ENCODE results near the gene MOV10L1.

DNA sequence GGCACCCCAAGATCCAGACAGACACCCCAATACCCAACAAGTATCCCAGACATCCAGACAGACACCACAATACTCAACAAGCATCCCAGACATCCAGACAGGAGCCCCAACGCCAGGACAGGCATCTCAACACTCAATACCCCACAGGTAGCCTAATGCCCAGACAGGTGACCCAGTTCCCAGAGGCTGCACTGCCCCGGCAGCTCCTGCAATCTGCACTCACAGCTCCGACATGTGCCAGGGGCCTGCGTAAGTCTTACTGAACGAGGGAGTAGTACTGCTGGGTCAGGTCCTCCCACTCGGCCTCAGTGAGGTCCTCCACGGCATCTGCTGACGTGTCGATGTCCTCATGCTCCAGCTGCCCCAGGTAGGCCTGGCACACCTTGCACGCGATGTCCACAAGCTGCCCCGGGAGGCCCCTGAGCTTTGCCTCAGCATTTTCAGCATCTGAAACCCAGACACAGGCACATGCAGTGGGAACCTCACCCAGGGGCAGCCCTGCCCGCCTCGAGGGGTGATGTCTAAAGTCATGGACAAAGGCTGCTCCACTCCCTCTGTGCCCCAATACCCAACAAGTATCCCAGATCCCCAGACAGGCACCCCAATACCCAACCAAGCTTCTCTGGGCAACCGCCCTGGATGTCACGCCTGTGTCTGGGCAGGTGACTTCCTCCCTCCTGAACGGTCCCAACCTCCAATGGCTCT is 48.3 kb upstream of the MOV10L1 start:
- TF ChIP-seq, protein P1, sequence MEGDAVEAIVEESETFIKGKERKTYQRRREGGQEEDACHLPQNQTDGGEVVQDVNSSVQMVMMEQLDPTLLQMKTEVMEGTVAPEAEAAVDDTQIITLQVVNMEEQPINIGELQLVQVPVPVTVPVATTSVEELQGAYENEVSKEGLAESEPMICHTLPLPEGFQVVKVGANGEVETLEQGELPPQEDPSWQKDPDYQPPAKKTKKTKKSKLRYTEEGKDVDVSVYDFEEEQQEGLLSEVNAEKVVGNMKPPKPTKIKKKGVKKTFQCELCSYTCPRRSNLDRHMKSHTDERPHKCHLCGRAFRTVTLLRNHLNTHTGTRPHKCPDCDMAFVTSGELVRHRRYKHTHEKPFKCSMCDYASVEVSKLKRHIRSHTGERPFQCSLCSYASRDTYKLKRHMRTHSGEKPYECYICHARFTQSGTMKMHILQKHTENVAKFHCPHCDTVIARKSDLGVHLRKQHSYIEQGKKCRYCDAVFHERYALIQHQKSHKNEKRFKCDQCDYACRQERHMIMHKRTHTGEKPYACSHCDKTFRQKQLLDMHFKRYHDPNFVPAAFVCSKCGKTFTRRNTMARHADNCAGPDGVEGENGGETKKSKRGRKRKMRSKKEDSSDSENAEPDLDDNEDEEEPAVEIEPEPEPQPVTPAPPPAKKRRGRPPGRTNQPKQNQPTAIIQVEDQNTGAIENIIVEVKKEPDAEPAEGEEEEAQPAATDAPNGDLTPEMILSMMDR (IDR thresholded peaks at IDR 0.05; ENCODE audit: extremely low read depth in 1 of 2, insufficient read depth in 1 of 2, low read depth in 1 of 2, low read length in 2 of 2): no peak
- no peak for TF ChIP-seq EZH2 (IDR thresholded peaks at IDR 0.05; ENCODE audit: borderline replicate concordance, low read depth, low read length, severe bottlenecking)
- TF ChIP-seq POLR2A (IDR thresholded peaks at IDR 0.05; ENCODE audit: low read depth, low read length): no peak
- no peak for TF ChIP-seq GATA2 (IDR thresholded peaks at IDR 0.05; ENCODE audit: insufficient read depth, insufficient read length, low read depth, low read length)
- TF ChIP-seq, protein P2, sequence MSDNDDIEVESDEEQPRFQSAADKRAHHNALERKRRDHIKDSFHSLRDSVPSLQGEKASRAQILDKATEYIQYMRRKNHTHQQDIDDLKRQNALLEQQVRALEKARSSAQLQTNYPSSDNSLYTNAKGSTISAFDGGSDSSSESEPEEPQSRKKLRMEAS (IDR thresholded peaks at IDR 0.05; ENCODE audit: insufficient read depth, insufficient read length): no peak
- TF ChIP-seq POLR2AphosphoS5 (IDR thresholded peaks at IDR 0.05; ENCODE audit: insufficient read depth, low read depth, low read length): no peak

All from endothelial cell of umbilical vein (primary cell).